C4-2B (cell line): ENCODE results near the gene LRRC18.

ENCODE experiments used
- CTCF ChIP-seq: fragments of 450-650 bp; conservative IDR thresholded peaks from 2 replicates; pipeline ENCODE4 v1.5.1; 2017; ENCODE audit warnings: mild to moderate bottlenecking
- ZFX ChIP-seq: fragments of 450-650 bp; IDR thresholded peaks from 2 replicates; pipeline ENCODE4 v1.6.1; 2017

GRCh38 chr10:48947690-48948469, 8.2 kb upstream of the LRRC18 start:
- TF ChIP-seq CTCF = no peak
- TF ChIP-seq ZFX = no peak
